Ramos (cell line): ENCODE results near the gene TFRC.
"Not testable (repeated sequence)": the region's sequence is repeated elsewhere in the genome, so short reads cannot be mapped to it uniquely, and the experiment has no call there.

Experiments used
- in situ Hi-C: fragments of 300-500 bp; cut with MboI; formaldehyde crosslinking; loops from one replicate; pipeline ENCODE4 v1.14.3; 2022; ENCODE audit warnings: low sequenced_read_pairs; ENCODE audit not compliant: unreplicated experiment

The TFRC gene

DNA sequence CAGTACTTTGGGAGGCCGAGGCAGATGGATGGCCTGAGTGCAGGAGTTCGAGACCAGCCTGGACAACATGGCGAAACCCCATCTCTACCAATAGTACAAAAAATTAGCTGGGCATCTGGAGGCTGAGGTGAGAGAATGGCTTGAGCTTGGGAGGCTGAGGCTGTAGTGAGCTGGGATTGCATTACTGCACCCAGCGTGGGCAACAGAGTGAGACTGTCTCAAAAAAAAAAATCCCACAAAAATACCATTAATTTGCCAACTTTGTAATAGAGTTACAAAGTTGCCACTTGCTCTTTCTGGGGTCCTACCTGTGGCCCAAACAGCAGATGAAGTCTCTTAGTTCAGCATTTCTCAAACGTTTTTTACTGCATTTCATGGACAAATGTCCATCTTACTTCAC is 6.0 kb upstream of the TFRC start:
- in situ Hi-C loops = no loop called here

- in situ Hi-C loops = no loop called here
These were observed 705 bp upstream of the TFRC start for GRCh38 chr3:196082619-196082971.

DNA sequence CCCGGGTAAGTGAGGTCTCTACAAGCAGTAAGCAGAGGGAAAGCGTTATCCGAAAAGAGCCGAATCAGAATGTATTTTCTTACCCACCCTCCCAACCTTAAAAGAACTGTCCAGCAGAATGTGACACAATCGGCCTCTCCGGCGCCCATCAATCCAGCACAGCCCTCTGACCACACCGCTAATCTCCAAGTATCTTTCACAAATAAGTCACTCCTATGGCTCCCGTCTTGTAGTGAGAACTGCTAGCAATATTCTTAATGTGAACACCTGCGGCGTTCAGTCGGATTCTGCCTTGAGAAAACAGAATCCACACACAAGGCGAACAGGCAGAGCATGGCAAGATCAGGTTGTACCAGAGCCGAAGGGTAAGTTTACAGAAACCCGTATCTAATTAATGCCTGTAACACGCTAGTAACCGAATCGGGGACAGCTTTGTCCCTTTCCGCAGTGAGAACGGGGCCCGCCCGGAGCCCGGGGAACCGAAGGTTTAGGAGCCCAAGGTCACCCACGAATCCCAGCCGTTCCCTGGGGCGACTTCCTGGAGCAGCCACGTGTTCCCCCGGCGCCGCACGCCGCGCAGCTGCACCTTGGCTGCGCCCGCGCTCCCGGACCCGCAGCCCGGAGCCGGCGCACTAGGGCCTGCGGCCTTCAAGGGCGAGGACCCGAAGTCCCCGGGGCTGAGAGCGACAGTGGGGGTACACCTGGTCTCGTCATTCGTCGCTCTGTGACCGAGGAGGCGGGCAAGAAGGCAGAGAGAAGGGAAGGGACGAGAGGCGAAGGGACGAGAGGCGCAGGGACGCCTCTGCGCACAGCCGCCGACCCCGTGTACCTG is 672 bp downstream of the TFRC start:
- in situ Hi-C loops = no loop called here

DNA sequence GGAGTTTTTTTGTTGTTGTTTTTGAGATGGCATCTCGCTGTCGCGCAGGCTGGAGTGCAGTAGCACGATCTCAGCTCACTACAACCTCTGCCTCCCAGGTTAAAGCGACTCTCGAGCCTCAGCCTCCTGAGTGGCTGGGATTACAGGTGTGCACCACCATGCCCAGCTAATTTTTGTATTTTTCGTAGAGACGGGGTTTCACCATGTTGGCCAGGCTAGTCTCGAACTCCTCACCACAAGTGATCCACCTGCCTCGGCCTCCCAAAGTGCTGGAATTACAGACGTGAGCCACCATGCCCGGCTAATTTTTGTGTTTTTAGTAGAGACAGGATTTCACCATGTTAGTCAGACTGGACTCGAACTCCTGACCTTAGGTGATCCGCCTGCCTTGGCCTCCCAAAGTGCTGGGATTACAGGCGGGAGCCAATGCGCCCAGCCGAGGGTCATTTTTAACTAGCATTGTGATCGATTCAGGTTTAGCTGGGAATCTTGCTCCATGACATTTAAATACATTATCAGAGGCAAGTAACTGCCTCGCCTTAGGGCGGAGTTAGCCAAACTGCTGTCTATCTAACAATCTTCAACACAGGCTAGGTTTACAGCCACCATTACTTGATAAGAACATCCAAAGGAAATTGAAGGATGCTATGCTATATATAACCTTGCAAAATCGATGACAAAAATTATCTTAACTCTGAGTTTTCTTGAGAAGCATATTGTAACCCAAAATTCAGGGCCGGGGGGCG is 1.6 kb downstream of the TFRC start:
- in situ Hi-C loops = not testable (repeated sequence)

- in situ Hi-C loops = no loop called here
These were observed 2.2 kb downstream of the TFRC start for GRCh38 chr3:196079682-196080081.

- in situ Hi-C loops = no loop called here
These were observed 6.9 kb downstream of the TFRC start for GRCh38 chr3:196075013-196075412.

GRCh38 chr3:196073255-196073753 is 8.6 kb downstream of the TFRC start:
- in situ Hi-C loops = loop anchor here (5.0 kb wide), 1 partner anchor 114 kb away; no protein-coding TSS in a partner anchor

- in situ Hi-C loops = loop anchor here (5.0 kb wide), 1 partner anchor 115 kb away; no protein-coding TSS in a partner anchor
These were observed 9.6 kb downstream of the TFRC start for GRCh38 chr3:196072313-196072712.

- in situ Hi-C loops = not testable (repeated sequence)
These were observed 13.1 kb downstream of the TFRC start for GRCh38 chr3:196068812-196069211.

DNA sequence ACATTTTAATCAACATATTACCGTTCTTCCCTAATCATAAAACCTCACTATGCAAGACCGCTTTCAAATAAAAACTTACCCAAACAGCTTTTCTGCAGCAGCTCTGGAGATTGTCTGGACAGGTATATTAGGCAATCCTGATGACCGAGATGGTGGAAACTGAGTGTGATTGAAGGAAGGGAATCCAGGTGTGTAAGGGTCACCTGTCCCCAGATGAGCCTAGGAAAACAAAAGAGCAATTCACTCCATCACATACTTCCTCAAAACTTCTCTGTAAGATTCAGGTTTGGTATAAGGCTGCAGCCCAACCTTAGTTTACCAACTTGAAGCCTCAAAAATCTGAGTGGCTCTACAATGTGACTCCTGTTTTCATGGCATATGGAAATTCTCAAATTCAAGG is 14.5 kb downstream of the TFRC start:
- in situ Hi-C loops = no loop called here

- in situ Hi-C loops = no loop called here
These were observed 17.9 kb downstream of the TFRC start for GRCh38 chr3:196063971-196064370.

DNA sequence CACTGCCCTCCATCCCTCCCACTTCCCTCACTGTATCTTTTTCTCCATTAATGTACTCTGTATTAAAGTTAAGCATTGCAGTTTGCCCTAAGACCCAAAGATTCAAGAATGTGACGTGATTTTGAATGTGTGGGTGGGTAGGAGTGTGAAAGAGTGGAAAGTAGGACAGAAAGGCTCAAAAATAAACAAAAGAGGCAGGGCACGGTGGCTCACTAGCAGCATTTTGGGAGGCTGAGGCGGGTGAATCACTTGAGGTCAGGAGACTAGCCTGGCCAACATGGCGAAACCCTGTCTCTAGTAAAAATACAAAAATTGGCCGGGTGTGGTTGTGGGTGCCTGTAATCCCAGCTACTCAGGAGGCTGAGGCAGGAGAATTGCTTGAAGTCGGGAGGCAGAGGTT is 18.4 kb downstream of the TFRC start:
- in situ Hi-C loops = no loop called here

- in situ Hi-C loops = no loop called here
These were observed 18.8 kb downstream of the TFRC start for GRCh38 chr3:196063049-196063448.

- in situ Hi-C loops = no loop called here
These were observed 21.1 kb downstream of the TFRC start for GRCh38 chr3:196060834-196061233.

GRCh38 chr3:196057760-196058331 is 24.0 kb downstream of the TFRC start:
- in situ Hi-C loops = no loop called here

GRCh38 chr3:196056371-196056770 is 25.5 kb downstream of the TFRC start:
- in situ Hi-C loops = not testable (repeated sequence)

- in situ Hi-C loops = no loop called here
These were observed 26.1 kb downstream of the TFRC start for GRCh38 chr3:196055683-196056270.

GRCh38 chr3:196055240-196055639 is 26.6 kb downstream of the TFRC start:
- in situ Hi-C loops = no loop called here

- in situ Hi-C loops = no loop called here
These were observed 27.2 kb downstream of the TFRC start for GRCh38 chr3:196054661-196055060.

GRCh38 chr3:196053487-196053886 is 28.4 kb downstream of the TFRC start:
- in situ Hi-C loops = no loop called here
